HG03039 (cell line): Measurements from ENCODE around the gene TM9SF4.

Experiments
- ATAC-seq: cut with Tn5 transposase; IDR thresholded peaks from one replicate; pipeline ENCODE4 v1.9.1; 2021; ENCODE audit warnings: mild to moderate bottlenecking, moderate library complexity; ENCODE audit not compliant: unreplicated experiment

Gene TM9SF4

DNA sequence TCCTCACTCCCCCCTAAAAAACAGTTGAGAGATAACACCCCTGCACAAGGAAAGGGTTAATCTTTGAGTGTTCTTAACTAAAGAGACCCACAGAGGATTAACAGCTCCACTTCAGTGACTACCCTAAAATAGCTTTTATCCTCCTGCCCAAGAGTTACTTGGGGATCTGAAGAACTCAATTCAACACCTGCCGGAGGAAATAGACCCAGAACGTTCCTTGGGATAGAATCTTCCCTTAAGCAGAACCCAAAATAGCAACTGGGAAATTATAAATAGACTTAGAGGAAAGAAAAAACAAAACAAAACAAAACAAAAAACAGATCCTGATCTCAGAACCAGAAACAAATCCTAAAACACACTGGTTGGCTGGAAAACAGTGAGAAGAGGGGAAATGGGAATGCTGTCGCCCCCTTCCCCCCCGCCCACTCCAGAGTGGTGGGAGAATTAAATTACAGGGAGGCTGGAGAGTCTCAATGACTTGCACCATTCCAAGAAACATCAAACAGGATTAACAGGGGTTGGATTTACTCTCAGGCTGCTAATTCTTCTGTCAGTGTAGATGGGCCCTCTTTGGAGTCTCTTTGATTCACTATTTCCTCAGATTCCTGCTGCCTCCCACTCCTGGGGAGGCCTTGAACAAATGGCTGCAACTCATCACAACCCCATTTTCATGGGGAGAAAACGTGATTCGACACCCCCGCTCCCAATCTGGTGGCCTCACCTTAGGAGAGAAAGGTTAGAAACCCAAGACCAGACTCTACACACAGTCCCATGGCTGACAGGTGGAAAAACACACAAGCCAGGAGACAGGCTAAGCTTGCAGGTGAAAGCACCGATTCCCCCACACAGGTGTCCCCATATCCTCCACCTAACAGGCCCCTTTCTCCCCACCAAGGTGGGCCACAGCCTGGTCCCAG is 96.6 kb downstream of the TM9SF4 start:
- ATAC-seq: no peak

DNA sequence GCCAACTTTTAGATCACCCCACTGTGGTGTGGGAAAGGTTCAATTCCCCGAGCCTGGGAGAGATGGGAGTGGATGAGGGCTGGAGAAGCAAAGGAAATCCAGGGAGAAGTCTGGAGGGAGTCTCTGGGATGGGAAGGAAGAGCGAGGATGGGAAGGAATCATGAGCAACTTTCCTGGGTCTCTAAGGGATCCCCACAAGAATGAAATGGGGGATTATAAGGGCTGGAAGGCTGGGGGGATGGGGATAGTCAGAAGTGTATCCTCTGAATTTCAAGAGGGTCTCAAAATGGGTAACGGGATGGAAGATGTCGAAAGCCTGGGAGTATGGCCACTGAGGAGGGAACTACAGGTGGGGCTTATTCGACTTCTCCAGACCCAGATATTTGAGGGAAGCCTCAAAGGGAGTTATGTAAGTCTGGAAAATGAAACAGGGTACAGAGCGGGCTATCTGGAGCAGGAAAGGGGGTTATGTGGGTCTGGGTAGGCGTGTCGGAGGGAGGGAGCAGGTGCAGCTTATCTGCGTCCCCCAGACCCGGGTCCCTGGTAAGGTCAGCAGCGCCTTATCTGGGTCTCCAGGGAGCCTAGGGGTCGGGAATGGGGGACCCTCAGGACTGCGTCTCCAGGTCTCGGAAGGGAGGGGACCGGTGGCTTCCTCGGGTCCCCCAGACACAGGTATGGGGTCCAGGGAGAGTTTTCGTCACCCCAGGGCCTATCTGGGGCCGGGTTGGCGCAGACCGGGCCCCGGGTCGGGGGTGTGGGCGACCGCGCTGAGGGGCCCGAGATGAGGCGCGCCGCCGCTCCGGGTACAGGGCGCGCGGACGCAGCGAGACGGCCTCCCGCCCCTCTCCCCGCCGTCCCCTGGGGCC is 97.5 kb downstream of the TM9SF4 start:
- peak; percentile 6 for ATAC-seq

- peak; percentile 78 for ATAC-seq
Measured at GRCh38 chr20:32207626-32208498, 98.3 kb downstream of the TM9SF4 start, which contains the start of the genes PLAGL2 and POFUT1. TSS of gene PLAGL2 (minus strand) at chr20:32207743. CDS start at chr20:32202178, 5,565 bp downstream. TSS of gene POFUT1 (plus strand) at chr20:32207880. CDS start at chr20:32207942, 62 bp downstream.

DNA sequence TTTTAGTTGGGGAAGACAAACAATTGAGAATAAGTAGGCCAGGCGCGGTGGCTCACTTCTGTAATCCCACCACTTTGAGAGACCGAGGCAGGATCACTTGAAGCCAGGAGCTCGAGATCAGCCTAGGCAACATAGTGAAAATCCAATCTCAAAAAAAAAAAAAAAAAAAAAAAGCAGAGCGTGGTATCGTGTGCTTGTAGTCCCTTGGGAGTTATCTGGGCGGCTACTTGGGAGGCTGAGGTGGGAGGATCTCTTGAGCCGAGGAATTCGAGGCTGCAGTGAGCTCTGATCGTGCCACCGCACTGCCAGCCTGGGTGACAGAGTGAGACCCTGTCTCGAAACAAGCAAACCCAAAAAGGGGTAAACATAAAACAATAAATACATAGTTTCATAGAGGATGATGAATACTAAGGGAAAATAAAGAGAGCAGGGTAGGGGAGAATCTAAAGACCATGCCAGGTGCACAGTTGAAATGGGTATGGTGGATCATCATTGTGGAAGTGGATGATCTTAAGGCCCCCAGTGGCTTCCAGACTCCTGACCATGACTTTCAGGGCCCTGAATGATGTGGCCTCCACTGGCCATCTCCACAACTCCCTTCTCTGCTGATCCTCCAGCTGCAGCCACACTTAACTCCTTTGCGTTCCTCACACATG is 99.1 kb downstream of the TM9SF4 start:
- no peak for ATAC-seq

DNA sequence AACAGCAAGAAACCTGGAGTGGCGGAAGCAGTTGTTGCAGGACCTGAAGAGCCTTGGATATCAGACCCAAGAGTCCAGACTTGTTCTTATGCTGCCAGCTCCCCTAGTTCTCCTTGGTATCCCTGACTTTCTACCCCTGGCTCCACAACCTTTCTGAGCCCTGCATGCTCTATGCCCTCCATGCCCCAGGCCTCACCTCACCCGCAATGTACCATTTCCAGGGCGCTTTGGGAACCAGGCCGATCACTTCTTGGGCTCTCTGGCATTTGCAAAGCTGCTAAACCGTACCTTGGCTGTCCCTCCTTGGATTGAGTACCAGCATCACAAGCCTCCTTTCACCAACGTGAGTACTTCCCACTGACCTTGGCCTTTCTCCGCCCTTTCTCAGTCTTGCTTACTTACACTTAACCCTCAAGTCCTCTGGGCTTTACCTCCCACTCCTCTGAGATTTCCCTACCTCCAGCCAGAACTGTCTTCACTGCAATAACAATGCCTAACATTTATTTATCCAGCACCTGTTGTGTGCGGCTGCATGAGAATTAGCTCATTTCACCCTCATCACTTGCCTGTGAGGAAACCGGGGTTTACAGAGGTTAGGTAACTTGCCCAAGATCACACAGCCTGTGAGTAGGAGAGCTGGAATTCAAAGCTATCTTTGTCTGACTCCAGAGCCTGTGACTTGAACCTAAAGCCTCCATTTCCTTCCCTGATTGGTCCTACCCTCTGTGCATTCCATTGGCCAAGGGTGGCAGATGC is 100.5 kb downstream of the TM9SF4 start:
- no peak for ATAC-seq

DNA sequence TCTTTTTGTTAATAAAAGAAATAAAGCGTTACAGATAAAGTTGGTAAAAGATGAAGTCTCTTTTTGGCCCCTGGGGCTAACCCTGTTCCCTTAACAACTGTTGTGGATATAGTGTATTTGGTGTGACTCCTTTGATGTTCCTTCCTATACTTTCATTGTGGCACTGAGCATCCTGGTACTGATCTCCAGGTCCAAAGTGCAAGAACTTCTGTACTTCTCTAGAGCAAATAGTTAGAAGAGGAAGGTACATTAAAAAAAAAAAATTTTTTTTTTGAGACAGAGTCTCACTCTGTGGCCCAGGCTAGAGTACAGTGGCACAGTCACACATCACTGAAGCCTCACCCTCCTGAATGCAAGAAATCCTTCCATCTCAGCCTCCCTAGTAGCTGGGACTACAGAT is 104.4 kb downstream of the TM9SF4 start:
- no peak for ATAC-seq

- no peak for ATAC-seq
Measured at GRCh38 chr20:32215147-32215546, 105.6 kb downstream of the TM9SF4 start.

GRCh38 chr20:32215729-32216128 is 106.2 kb downstream of the TM9SF4 start:
- ATAC-seq: no peak

GRCh38 chr20:32216179-32217142 is 106.9 kb downstream of the TM9SF4 start:
- no peak for ATAC-seq
